Ishikawa (cell line): Measurements from ENCODE around the gene ZBTB47.

Experiments
- CEBPB ChIP-seq: IDR thresholded peaks from 2 replicates; pipeline ENCODE4 v1.6.1; 2012
- CREB1 ChIP-seq: IDR thresholded peaks from 2 replicates; pipeline ENCODE4 v1.6.1; 2012; ENCODE audit warnings: low read depth
- EGR1 ChIP-seq: IDR thresholded peaks from 2 replicates; pipeline ENCODE4 v1.6.1; 2012
- EP300 ChIP-seq: IDR thresholded peaks from 2 replicates; pipeline ENCODE4 v1.6.1; 2012; ENCODE audit warnings: borderline replicate concordance
- FOXM1 ChIP-seq: IDR thresholded peaks from 2 replicates; pipeline ENCODE4 v1.6.1; 2012; ENCODE audit warnings: low read depth, borderline replicate concordance
- NFIC ChIP-seq: IDR thresholded peaks from 2 replicates; pipeline ENCODE4 v1.6.1; 2012
- RAD21 ChIP-seq: IDR thresholded peaks from 2 replicates; pipeline ENCODE4 v1.6.1; 2012; ENCODE audit warnings: low read depth
- TAF1 ChIP-seq: IDR thresholded peaks from 2 replicates; pipeline ENCODE4 v1.6.1; 2012; ENCODE audit warnings: low read depth, mild to moderate bottlenecking
- TCF12 ChIP-seq: IDR thresholded peaks from 2 replicates; pipeline ENCODE4 v1.6.1; 2012; ENCODE audit warnings: low read depth
- TEAD4 ChIP-seq: IDR thresholded peaks from 2 replicates; pipeline ENCODE4 v1.6.1; 2012
- USF1 ChIP-seq: IDR thresholded peaks from 2 replicates; pipeline ENCODE4 v1.6.1; 2012
- YY1 ChIP-seq: IDR thresholded peaks from 2 replicates; pipeline ENCODE4 v1.6.1; 2012; ENCODE audit warnings: low read depth
- ZBTB7A ChIP-seq: IDR thresholded peaks from 2 replicates; pipeline ENCODE4 v1.6.1; 2012; ENCODE audit warnings: low read depth
- TF ChIP-seq, protein P1 (sequence below): IDR thresholded peaks from 2 replicates; pipeline ENCODE4 v1.6.1; 2012; ENCODE audit warnings: low read depth, mild to moderate bottlenecking
- TF ChIP-seq, protein P2 (sequence below): IDR thresholded peaks from 2 replicates; pipeline ENCODE4 v1.6.1; 2012

Gene ZBTB47

DNA sequence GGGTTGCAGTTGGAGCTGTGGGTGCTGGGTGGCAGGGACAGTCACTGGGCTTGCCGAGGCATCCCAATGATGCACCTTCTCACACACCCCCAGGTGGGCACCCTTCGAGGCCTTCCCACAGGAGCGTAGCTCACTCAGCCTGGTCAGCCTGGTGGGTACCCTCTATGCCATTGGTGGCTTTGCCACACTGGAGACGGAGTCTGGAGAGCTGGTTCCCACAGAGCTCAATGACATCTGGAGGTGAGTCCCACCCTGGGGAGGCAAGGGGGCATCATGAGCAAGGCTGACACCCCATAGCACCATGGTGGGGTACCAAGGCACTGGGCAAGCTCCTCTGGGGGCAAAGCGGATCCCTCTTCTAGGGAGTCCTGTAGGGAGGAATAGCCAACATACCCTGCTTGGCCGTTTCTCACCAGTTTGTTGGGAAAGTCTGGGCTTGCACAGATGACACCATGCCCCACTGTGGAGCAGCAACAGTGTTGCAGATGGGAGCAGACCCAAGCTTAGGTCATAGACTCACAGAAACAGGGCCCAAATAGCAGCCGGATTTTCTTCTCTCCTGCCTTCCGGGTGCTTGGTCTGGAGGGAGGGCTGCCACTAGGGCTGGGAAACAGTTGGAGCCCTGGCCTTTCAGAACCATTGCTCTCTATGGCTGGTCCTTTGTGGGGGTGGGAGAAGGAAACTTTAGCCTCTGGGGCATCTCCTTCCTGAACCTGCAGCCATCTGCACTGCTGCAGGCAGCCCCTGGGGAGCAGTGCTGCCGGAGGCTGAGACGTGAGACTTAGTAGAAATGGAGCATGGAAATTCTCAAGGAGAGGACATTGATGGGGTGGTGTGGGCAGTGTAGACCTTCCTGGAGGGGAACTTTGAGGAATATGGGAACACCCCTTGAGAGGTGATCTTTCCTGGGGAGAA is 37.5 kb downstream of the ZBTB47 start:
- TF ChIP-seq CREB1 (no peak), USF1 (no peak), ZBTB7A (no peak), RAD21 (no peak), NFIC (no peak), CEBPB (no peak), TEAD4 (no peak)
- TF ChIP-seq, protein P1, sequence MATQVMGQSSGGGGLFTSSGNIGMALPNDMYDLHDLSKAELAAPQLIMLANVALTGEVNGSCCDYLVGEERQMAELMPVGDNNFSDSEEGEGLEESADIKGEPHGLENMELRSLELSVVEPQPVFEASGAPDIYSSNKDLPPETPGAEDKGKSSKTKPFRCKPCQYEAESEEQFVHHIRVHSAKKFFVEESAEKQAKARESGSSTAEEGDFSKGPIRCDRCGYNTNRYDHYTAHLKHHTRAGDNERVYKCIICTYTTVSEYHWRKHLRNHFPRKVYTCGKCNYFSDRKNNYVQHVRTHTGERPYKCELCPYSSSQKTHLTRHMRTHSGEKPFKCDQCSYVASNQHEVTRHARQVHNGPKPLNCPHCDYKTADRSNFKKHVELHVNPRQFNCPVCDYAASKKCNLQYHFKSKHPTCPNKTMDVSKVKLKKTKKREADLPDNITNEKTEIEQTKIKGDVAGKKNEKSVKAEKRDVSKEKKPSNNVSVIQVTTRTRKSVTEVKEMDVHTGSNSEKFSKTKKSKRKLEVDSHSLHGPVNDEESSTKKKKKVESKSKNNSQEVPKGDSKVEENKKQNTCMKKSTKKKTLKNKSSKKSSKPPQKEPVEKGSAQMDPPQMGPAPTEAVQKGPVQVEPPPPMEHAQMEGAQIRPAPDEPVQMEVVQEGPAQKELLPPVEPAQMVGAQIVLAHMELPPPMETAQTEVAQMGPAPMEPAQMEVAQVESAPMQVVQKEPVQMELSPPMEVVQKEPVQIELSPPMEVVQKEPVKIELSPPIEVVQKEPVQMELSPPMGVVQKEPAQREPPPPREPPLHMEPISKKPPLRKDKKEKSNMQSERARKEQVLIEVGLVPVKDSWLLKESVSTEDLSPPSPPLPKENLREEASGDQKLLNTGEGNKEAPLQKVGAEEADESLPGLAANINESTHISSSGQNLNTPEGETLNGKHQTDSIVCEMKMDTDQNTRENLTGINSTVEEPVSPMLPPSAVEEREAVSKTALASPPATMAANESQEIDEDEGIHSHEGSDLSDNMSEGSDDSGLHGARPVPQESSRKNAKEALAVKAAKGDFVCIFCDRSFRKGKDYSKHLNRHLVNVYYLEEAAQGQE: no peak

- TF ChIP-seq RAD21: no peak
- no peak for TF ChIP-seq CREB1
- TF ChIP-seq EP300: no peak
- TF ChIP-seq, protein P1: no peak
- TF ChIP-seq TAF1: no peak
- no peak for TF ChIP-seq FOXM1
- TF ChIP-seq, protein P2, sequence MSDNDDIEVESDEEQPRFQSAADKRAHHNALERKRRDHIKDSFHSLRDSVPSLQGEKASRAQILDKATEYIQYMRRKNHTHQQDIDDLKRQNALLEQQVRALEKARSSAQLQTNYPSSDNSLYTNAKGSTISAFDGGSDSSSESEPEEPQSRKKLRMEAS: no peak
- no peak for TF ChIP-seq ZBTB7A
- no peak for TF ChIP-seq USF1
- no peak for TF ChIP-seq YY1
- TF ChIP-seq TCF12: no peak
- TF ChIP-seq EGR1: no peak
- no peak for TF ChIP-seq NFIC
- TF ChIP-seq TEAD4: no peak
Measured at GRCh38 chr3:42691816-42692666, 38.5 kb downstream of the ZBTB47 start.

GRCh38 chr3:42692667-42693529 is 39.4 kb downstream of the ZBTB47 start:
- no peak for TF ChIP-seq TAF1
- no peak for TF ChIP-seq EP300
- no peak for TF ChIP-seq FOXM1
- TF ChIP-seq RAD21: no peak

- TF ChIP-seq YY1 (no peak), EP300 (no peak), RAD21 (no peak), CEBPB (no peak), TCF12 (no peak), ZBTB7A (no peak), FOXM1 (no peak), TAF1 (no peak), CREB1 (no peak), USF1 (no peak), NFIC (no peak), TEAD4 (no peak), EGR1 (no peak)
- TF ChIP-seq, protein P2: no peak
- TF ChIP-seq, protein P1: no peak
Measured at GRCh38 chr3:42693530-42693930, 40.0 kb downstream of the ZBTB47 start.
